GM21528 (cell line): ENCODE data around the gene CAPNS1.

Experiments used
- ATAC-seq: cut with Tn5 transposase; IDR thresholded peaks from one replicate; pipeline ENCODE4 v1.9.1; 2021; ENCODE audit warnings: mild to moderate bottlenecking, moderate library complexity; ENCODE audit not compliant: unreplicated experiment, low FRiP score

Gene CAPNS1

DNA sequence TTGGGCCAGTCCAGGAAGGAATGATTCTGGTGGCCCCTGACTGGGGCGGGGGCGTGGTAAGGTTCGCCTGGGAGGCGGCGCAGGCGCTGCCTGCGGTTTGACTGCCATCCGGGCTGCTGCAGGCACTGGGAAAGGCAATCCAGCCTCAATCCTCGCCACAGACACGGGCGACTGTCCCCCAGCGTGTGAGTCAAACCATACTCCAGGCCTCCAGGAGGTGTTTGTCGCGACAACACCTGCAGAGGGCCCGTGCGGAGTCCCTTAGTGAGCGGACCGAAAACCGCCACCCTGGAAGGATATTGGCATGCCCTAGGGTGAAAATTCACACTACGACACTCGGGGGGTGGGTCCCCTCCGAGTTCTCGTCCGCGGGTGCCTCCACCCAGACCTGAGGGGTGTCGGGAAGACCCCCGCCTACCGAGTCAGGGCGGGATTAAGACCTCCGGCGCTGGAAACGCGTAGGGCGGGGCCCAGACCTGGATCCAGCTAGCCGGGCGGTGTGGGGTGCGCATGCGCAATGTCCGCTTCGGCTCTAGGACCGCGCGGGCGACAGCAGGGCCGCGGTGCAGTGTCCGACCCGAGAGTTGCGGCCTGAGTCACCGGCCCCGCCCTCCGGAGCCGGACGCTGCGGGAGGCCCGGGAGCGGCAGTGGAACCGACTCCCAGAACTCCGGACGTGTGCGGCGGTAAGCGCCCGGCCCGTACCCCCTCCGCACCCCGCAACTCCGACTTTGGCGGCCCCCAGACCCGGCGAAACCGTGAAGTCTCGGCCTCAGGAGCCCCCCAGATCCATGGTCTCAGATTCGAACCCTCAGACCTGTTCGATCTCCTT lies at the start of gene CAPNS1:
Gene CAPNS1 (plus strand): TSS at position 594 of the 831 bp plus-strand sequence. CDS start 946 bp downstream, outside the sequence.
- peak; percentile 80 for ATAC-seq

DNA sequence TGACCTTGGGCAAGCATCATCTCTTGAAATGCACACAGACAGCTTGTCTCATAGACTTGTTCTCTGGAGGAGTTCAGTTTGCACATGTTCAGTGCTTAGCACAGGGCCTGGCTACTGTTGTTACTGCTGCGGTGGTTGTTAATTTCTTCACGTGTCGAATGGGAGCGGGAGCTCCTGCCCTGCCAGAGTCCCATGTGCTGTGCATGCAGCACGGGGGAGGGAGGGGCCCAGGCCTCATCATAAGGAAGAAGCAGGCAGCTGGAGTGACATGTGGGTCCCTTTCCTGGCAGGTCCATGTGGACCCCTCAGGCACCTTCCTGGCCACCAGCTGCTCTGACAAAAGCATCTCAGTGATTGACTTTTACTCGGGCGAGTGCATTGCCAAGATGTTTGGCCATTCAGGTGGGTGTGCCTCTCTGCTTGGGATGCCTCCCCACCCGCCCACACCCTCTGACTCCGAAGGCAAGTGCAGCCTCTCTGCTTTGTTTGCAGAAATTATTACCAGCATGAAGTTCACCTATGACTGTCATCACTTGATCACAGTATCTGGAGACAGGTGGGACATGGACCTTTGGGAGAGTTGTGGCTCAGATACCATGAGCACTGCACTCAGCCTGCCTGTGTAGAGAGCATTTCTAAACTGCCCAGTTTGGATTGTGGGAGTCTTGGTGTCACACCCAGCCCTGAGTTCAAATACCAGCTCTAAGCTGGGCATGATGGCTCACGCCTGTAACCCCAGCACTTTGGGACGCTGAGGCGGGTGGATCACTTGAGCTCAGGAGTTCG lies 48.8 kb upstream of the CAPNS1 start:
- no peak for ATAC-seq

DNA sequence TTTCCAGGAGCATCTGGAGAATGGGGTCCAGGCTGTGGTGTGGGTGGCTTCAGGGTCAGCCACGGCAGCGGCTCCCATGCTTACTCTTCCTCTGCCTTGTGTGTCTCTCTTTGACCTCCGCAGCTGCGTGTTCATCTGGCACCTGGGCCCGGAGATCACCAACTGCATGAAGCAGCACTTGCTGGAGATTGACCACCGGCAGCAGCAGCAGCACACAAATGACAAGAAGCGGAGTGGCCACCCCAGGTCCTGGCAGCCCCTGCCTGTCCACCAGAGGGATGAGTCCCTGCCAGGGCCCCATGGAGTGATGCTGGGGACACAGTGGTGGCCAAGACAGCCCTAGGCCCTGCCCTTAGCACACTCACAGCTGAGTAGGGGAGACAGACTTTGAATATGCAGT lies 47.3 kb upstream of the CAPNS1 start:
- no peak for ATAC-seq

DNA sequence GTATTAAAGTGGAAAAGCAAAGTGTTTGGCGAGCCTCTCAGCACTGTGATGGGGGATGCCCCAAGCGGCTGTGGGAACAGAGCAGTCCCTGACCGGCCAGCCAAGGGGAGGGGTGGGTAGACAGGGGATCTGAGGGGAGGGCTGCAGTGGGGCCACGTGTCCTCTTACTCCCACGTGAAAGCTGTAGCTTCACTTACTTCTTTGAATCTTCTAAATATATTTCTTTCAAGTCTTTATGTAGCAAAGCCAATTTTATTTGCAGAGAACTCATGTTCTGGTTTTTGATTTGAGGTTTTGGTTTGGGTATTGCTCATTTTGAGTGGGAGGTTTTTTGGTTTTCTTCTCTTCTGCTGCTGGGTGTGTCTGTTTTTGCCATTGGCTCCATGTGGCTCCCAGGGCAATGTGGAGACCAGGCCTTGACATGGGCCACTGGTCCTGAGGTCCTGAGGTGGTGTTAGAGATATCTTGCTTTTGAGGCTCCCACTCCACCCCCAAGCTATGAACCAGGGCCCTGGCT lies 46.7 kb upstream of the CAPNS1 start:
- no peak for ATAC-seq

DNA sequence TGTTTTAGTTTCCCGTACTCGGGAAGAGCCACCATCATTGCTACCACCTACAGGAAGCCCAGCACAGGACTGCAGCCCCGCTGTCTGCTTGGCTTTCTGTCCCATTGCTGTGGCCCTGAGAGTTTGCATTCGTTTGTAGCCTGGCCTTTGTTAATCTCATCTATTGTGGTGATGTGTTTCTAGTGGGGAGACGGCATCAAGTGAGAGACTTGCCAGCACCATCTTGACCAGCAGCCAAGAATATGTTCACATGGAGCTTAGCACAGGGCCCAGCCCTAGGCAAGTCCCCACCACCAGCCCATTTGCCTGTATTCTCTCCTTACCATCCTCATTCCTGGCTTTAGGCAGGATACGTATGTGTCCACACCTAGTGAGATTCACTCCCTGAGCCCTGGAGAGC lies 46.2 kb upstream of the CAPNS1 start:
- no peak for ATAC-seq

DNA sequence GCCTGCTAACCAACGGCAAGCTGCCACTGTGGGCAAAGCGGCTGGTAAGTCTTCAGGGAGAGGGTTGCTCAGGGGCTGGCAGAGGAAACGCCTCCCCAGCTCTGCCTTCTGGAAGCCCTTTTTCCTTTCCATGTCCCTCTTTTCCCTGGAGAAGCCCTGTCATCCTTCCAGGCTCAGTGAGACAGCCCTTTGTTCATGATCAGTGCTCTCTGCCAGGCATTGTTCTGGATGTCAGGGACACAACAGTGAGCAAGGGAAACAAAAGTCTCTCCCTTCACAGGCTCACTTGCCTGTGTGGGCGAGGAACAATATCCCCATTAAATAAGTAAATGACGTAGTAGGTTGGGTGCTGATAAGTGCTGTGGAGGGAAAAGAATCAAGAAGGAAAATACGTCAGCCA lies 42.8 kb upstream of the CAPNS1 start:
- ATAC-seq: no peak

- ATAC-seq: no peak
Measured at GRCh38 chr19:36099166-36099785, 40.6 kb upstream of the CAPNS1 start.

DNA sequence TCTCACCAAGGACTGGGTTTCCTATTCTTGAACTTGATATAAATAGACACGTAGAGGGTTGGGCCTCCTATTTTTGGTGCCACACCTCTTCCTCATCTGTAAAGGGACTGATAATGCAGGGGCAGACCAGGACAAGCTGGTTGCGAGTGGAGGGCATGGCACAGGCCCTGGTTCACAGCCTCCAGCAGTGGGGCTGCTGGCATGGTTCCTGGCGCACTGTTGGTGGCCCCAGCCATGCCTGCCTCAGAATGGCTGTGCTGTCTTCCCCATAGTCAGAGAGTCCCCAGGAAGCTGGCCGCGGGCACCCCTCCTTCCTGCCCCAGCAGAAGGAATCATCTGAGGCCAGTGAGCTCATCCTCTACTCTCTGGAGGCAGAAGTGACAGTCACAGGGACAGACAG lies 39.4 kb upstream of the CAPNS1 start:
- ATAC-seq: no peak

GRCh38 chr19:36101550-36102327 lies 38.1 kb upstream of the CAPNS1 start:
- ATAC-seq: no peak

GRCh38 chr19:36103040-36103626 lies 36.7 kb upstream of the CAPNS1 start:
- ATAC-seq: no peak

DNA sequence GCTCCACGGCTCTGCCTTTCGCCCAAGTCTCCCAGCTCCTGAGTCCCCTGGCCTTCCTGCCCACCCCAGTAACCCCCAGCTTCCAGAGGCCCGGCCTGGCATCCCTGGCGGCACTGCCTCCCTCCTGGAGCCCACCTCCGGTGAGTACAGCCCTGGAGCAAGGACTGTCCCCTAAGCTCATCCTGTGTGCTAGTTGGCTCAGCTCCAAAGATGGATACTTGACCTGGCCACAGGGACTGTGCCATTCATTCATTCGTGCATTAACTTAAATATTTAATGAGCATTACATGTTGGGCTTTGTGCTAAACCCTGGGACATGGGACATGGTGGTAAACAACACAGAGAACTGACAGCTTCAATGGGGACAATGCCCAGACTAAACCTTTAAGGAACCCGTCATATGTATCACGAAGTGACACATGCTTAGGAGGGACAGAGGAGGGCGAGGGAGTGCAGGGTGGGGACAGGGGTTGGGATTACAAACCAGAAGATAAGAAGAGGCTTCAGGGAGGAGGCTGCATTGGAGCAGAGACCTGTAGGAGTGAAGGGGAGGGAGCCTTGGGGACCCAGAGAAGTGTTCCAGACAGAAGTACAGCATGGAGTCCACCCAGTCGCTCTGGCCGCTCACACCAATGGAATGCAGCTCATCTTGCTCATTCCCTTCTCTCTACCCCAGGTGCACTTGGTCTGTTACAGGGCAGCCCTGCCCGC lies 35.9 kb upstream of the CAPNS1 start:
- ATAC-seq: no peak

DNA sequence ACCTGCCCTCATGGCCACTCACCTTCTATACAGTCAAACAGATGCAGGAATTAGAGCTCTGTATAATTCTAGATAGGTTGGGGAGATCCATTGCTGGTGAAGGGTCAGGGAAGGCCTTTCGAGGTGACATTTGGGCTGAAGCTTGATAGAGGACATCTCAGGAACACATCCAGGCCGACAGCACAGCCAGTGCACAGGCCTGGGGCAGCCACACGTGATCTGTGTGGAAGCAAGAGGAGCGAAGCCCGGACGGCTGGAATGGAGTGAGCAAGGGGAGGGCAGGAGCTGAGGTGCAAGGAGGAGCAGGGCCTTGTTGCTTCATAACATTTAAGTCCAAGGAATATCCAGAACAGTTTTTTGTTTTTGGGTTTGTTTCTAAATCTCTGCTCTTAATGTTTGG lies 33.4 kb upstream of the CAPNS1 start:
- no peak for ATAC-seq

DNA sequence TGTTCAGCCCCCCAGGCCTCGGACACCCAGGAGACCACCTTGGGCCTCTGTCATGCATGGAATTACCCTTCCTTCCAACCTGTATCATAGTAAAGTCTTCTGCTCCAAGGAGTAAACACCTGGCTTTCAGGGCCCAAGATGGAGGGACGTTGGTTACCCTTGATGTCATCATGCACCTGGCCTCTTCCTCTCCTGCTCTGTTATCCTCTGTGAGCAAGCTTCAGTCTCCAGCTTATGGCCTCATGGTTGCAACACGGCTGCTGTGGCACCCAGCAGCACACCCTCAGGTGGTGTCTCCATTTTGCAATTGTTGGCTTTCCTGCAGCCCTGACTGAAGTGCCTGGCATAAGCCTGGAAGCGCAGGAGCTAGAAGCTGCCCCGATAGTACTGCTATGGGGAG lies 32.9 kb upstream of the CAPNS1 start:
- no peak for ATAC-seq

GRCh38 chr19:36108684-36109083 lies 31.2 kb upstream of the CAPNS1 start:
- no peak for ATAC-seq

DNA sequence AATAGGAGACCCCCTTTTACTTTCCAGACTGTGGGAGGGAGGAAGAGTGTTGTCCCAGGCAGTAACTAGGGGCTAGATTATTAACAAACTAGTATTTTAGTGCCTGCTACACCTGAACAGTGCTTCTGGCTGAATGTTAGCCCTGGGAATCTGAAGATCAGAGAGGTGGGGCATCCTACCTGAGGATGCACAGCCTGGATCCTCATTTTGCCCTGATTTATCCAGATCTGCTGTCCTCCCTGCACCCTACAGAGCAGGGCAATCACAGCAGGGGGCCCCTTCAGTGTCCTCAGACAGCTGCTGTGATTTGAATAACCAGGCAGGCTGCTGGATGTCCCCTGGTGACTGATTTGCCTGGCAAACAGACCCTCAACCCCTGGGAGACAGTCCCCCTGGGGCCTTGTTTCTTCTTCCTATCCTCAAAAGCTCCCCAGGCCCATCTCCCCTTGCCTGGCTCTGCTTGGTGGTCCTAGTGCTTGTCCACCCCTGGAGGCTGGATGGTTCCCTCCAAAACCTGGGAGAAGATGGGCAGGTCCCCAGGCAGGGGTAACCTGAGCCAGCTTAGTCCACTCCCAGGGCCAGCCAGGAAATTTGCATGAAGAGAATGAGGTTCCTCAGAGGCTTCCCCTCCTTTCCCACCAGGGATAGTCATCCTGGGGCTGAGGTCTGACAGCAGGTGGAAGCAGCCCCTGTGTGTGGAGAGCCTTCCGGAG lies 29.2 kb upstream of the CAPNS1 start, which contains the start of gene OVOL3:
Gene OVOL3 (plus strand): TSS at position 657 of the 713 bp plus-strand sequence. CDS start 60 bp downstream, outside the sequence.
- ATAC-seq: no peak

DNA sequence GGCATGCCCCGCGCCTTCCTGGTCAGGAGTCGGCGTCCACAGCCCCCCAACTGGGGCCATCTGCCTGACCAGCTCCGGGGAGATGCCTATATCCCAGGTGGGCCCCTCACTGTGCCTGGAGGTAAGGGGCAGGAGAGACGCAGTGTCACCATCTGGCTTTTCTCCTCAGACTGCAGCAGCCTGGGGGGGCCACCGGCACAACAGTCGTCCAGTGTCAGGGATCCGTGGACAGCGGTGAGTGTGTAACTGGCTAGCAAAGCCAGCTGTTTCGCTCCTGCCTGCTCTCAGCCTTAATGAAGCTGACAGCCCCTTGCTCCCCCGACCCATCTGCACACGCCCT lies 28.7 kb upstream of the CAPNS1 start:
- ATAC-seq: no peak

- no peak for ATAC-seq
Measured at GRCh38 chr19:36112678-36113077, 27.2 kb upstream of the CAPNS1 start.

DNA sequence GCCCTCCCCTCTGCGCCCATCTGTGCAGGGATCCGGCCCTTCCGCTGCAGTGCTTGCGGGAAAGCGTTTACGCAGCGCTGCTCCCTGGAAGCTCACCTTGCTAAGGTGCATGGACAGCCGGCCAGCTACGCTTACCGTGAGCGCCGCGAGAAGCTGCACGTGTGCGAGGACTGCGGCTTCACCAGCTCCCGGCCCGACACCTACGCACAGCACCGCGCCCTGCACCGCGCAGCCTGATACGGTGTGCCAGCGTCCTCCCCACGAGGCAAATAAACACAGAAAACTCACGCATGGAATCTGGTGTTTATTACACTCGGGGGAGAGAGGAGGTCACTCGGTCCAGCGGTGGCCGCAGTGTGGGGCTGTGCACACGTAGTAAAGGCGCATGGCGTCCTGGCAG lies 26.4 kb upstream of the CAPNS1 start:
- ATAC-seq: no peak
